Fibroblast of mammary gland (primary cell): ENCODE measurements around the gene EEIG1.

Experiments used
- DNase-seq: peaks from one replicate; pipeline ENCODE4 v3.0.0-alpha.2; 2010; ENCODE audit warnings: low read depth
- H3K4me3 ChIP-seq: 2 replicates; pipeline ENCODE4 v1.5.1; 2011; ENCODE audit warnings: low read depth, mild to moderate bottlenecking, low read length, moderate library complexity; ENCODE audit not compliant: control insufficient read depth
- CTCF ChIP-seq: conservative IDR thresholded peaks from 2 replicates; pipeline ENCODE4 v1.5.1; 2011; ENCODE audit warnings: low read depth, low read length, inconsistent platforms; ENCODE audit not compliant: control insufficient read depth, insufficient read depth

EEIG1 gene

DNA sequence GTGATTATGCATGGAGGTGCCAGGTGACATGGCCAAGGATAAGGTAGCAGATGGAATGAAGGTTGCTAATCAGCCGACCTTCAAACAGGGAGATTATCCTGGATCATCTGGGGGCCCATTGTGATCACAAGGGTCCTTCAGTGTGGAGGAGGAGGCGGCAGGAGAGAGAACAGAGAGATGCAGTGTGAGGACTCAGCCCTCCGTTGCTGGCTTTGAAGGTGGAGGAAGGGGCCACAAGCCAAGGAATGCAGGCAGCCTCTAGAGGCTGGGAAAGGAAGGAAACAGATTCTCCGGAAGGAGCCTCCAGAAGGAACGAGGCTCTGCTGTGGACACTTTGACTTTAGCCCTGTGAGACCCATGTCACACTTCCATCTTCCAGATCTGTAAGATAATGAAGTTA lies 27.4 kb upstream of the EEIG1 start:
- H3K4me3 ChIP-seq, result no peak overlapping the region
- TF ChIP-seq CTCF, result no peak
- no peak for DNase-seq

- peak; percentile 64 for DNase-seq
- TF ChIP-seq CTCF, result no peak
- H3K4me3 ChIP-seq, result no peak overlapping the region
These were observed 26.9 kb upstream of the EEIG1 start for GRCh38 chr9:128007566-128008138.

DNA sequence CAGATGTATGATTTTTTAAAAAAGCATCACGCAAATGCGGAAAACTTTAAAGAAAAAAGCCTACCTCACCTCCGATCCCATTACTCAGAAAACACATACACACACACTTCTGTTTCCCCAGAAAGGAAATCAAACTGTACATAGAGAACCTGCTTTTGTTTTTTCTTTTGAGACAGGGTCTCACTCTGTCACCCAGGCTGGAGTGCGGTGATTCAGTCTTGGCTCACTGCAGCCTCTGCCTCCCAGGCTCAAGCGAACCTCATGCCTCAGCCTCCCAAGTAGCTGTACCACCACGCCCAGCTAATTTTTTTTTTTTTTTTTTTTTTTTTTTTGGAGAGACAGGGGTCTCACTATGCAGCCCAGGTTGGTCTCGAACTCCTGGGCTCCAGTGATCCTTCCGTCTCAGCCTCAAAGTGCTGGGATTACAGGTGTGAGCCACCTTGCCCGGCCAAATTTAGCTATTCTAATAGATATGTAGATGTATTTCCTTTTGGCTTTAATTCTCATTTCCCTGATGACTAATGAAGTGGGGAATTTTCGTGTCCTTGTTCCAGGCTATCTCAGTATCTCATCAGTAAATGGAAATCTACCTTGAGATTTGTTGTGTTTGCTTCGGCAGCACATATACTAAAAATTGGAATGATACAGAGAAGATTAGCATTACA lies 25.7 kb upstream of the EEIG1 start:
- peak; percentile 21 for DNase-seq
- TF ChIP-seq CTCF, result no peak
- no peak overlapping the region for H3K4me3 ChIP-seq

DNA sequence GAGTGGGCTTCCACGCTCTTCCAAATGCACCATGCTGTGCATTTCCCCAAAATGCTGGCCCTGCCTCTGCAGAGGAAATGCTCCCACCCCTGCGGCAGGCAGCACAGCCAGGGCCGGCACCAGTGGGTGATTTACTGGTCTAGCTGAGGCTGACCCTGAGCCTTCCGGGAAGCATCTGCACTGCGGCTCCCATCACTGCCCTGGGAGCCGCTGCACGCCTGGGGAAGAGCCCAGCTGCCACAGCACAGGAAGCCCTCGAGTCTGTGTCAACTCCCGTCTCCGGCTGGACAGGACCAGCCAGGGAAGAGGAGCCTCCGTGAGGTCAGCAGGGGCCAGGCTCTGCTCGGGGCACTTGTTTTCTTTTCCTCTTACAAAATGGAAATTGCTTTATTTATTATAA lies 25.1 kb upstream of the EEIG1 start:
- DNase-seq, result no peak
- TF ChIP-seq CTCF, result no peak
- no peak overlapping the region for H3K4me3 ChIP-seq

DNA sequence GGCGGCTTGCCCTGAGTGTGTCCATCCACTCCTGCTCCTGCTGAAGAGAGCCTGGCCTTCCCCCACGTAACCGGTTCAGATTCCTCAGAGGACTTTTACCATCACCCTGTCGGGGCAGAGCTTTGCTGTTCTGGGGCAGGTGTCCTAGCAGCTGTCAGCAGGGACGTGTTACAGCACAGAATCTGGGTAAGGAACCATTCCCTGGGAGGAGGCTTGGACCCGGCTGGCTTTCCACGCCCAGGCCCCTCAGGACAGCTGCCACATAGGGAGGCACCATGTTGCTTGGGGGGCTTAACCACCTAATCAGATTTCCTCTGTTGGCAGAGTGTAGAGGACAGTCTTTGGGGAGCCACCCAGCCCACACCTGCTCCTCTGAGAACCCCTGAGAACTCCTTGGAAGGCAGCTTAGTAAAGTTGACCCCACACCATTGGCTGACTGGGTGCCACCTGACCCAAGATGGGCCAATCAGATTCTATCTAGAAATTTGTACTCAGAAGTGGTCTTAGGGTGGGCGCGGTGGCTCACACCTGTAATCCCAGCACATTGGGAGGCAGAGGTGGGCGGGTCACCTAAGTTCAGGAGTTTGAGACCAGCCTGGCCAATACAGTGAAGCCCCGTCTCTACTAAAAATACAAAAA lies 23.3 kb upstream of the EEIG1 start:
- DNase-seq, result no peak
- no peak for TF ChIP-seq CTCF
- no peak overlapping the region for H3K4me3 ChIP-seq

DNA sequence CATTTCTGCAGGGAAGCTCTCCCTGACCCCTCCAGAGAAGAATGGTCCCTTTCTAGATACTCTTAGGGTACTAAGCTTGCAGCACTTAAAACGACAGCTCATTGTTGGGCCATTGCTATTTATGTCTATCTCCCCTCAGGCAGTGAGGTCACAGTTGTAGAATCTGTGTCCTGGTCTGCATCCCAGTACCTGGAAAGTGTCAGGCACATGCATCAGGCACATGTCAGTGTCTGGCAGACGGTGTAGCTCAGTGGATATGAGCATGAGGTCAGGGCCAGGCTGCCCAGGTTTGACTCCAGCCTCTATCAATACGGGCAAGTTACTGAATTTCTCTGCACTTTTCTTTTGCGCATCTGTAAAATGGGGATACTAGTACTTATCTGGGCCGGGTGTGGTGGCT lies 22.2 kb upstream of the EEIG1 start:
- TF ChIP-seq CTCF, result no peak
- no peak for DNase-seq
- H3K4me3 ChIP-seq, result no peak overlapping the region
